Uterine smooth muscle cell (primary cell): ENCODE measurements around the gene FOSL1. TPM values are rescaled to one million over a fixed set of nuclear protein-coding genes. Genes with fewer than 3 reads are reported as not detected.

Experiments
- total RNA-seq: library from RNA; depleted of rRNA; stranded (reverse); fragments of >200 nt; gene quantifications from 2 replicates; pipeline ENCODE4 v1.2.3, GENCODE V29; 2014

Gene FOSL1
- 21.4 and 63.9 TPM in 2 replicates for total RNA-seq

DNA sequence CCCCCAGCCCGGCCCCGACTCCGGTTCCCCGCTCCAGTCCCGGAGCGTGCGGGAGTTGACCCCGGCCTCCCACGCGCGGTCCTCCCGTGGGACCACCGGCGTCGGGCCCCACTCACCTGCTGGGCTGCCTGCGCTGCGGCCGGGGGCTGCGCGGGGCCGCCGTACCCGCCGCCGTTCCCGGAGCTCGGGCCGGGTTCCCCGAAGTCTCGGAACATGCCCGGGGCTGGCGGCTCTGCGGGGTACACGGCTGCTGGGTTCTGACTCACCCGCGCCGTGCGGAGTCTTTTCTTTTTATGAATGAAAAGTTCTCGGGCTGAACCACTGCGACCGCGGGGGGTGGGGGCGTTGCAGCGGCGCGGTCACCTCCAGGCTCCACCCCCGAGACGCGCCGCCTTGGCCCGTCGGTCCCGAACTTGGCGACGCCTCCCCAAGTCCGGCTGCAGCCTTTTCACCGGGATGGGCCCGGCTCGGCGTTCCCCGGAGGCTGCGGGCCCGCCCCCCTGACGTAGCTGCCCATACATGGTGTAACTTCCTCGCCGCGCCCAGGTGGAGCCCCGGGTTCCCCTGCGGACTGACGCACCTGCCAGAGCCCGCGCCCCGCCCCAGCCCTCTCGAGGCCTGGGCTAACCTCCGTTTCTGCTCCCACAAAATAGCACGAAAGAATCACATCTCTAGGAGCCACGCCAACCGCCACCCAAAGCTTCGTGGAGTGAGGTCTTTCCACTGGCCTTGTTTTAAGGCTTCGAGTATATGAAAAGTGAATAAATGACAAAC is at the start of gene FOSL1:
Gene FOSL1, minus strand, starts transcription at position 264 of the 774 bp plus-strand sequence. Its CDS starts 49 bp downstream, at position 215.

DNA sequence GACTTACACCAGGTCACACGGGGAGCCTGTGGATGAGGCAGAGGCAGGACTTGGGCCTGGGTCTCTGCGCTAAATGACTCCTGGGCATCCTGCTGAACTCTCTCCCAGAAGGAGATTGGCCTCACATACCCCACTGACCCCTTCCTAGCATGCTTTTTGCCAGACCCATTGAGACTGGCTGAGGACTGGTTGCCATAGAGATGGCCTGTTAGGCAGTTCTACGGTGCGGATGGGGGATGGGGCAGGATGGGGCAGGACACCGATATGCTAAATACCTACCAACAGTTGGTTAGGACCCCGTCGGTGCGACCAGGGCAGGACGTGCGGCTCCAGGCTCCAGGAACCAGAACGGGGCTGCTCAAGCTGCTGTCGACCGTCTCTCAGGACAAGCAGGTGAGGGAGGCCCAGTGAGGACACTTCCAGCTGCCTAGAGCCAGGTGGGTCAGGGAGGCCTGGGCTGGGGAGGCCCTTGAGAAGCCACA is 45.3 kb upstream of the FOSL1 start, which contains the start of gene TSGA10IP:
Gene TSGA10IP, plus strand, starts transcription at position 51 of the 482 bp plus-strand sequence. Its CDS starts 196 bp downstream, at position 247.

DNA sequence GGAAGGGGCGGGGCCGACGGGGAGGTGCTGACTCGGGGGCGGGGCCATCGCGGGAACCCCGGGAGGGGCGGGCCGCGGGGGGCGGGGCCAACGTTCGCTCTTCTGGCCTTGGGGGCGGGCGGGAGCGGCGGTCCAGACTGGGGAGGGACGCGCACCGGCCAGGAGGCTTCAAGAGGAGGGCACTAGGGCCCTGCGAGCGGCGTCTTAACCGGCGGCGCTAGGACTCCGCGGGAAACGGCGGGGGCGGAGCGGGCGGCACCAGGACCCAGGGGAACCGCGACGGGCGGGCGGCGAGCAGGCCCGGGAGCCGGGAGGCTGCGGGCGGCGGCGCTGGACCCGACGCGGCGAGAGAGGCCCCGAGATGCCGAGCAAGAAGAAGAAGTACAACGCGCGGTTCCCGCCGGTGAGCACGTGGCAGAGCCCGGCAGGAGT is 19.0 kb upstream of the FOSL1 start, which contains the start of gene DRAP1:
Gene DRAP1, plus strand, starts transcription at position 286 of the 432 bp plus-strand sequence. Its CDS starts 76 bp downstream, at position 362.

GRCh38 chr11:65918211-65919140 is 18.3 kb upstream of the FOSL1 start, which contains the start of gene C11orf68:
C11orf68 (minus strand) TSS chr11:65919062; CDS start chr11:65919031, 31 bp downstream.

DNA sequence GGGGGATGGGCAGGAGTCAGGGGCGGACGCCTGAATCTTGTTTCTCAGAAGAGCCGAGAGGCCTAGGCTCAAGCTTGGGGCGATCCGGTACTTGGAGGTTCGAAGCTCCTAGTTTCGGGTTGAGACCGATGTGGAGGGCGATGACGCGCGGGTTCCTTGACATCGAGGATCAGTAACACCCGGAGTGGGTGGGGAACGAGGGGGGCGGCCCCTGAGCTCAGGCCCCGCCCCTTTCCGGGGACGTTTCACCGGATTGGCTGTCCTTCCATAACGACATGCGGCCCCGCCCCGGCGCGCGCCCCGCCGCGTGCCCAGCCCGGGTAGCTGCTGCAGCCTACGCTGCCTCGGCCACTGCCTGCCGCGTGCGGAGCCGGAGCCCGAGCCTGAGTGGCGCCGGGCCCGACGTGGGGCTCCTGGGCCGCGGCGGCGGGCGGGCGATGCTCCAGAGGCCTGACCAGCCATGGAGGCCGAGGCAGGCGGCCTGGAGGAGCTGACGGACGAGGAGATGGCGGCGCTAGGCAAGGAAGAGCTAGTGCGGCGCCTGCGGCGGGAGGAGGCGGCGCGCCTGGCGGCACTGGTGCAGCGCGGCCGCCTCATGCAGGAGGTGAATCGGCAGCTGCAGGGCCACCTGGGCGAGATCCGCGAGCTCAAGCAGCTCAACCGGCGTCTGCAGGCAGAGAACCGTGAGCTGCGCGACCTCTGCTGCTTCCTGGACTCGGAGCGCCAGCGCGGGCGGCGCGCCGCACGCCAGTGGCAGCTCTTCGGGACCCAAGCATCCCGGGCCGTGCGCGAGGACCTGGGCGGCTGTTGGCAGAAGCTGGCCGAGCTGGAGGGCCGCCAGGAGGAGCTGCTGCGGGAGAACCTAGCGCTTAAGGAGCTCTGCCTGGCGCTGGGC is 9.6 kb downstream of the FOSL1 start, which contains the start of gene CCDC85B:
Gene CCDC85B, plus strand, starts transcription at position 350 of the 895 bp plus-strand sequence. Its CDS starts 111 bp downstream, at position 461.

DNA sequence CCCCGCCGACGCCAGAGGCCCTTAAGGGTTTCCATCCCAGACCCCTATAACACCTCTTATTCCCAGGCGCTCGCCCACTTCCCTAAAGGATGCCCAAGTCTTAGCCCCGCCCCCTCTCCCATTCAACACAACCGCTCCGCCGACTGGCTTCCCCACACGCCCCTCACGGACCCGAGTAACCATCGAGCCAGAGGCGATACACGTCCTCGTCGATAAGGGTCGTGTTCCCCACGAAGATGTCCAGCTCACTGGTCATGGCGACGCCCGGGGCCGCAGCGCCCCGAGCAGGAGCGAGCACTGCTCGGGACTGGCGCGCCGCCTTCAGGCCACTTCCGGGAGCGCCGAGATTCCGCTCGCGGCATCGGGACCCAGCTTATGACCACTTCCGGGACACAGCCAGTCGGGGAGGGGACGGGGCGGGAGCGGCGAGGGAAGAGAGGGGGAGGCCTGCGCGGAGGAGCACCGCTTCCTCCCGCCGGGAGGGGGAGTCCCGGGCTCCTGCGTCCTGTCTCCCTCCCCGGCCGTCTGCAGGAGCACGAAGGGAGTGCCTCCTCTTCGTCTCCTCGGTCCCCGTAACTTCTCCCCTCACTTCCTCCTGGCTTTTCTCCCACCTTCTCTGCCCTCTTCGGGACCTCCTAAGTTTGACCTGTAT is 11.9 kb downstream of the FOSL1 start, which contains the start of gene FIBP:
Gene FIBP, minus strand, starts transcription at position 309 of the 652 bp plus-strand sequence. Its CDS starts 53 bp downstream, at position 256.

DNA sequence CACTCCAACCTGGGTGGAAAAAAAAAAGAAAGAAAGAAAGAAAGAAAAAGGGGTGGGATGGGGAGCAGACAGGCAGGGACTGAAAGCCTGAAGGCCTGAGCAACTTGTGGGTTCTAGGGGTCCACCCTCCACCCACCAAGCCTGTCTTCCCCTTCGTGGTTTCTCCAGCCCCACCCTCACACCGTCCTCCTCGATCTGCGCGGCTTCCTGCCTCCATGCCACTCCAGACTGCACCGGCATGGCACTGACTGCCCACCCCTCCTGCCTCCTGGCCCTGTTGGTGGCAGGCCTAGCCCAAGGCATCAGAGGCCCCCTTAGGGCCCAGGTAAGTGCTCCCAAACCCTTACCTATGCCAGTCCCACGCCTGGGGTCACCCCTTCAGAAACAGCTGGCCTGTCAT is 20.6 kb downstream of the FOSL1 start, which contains the start of gene CTSW:
Gene CTSW, plus strand, starts transcription at position 221 of the 400 bp plus-strand sequence. Its CDS starts 18 bp downstream, at position 239.

DNA sequence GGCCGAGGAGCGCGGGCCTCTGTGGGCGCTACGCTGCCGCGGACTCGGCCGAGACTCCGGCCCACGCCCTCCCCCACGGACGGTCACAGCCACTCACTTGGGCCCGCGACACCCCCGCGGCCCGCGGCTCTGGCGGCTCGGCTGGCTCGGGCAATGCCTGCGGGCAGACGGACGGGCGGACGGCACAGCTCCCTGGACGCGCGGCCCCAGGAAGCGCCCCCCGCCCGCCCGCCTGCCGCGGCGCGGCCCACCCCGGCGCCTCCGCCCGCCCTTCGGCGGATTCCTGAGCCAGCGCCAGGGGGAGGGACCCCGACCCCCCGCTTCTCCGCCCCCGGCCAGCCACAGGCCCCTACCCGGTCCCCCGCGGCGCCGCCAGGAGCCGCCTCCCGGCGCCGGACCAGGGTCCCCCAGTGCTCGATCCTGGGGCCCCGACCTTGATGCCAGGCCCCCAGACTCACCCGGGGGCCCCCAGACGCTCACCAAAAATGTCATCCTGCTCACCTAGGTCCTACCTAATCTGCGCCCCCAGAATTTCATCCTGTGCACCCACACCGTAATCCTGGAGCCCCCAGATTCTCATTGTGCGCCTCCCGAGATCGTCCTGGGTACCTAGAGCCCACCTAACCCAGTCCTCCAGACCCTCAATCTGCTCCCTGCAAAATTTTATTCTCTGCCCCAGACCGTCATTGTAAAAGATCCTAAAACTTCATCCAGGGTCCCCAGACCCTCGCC is 27.4 kb downstream of the FOSL1 start, which contains the start of gene EFEMP2:
Gene EFEMP2, minus strand, starts transcription at position 215 of the 732 bp plus-strand sequence. CDS start 446 bp downstream, outside the sequence.

GRCh38 chr11:65860278-65861164 is 39.7 kb downstream of the FOSL1 start, which contains the start of gene MUS81:
MUS81 (plus strand) TSS chr11:65860433; CDS start chr11:65860754, 321 bp downstream.

GRCh38 chr11:65857853-65858680 is 42.1 kb downstream of the FOSL1 start, which contains the start of gene CFL1:
CFL1 (minus strand) TSS chr11:65858180; CDS start chr11:65858099, 81 bp downstream.

Other genes with a start within 250 kb of the FOSL1 start
- gene RELA, start 237.5 kb downstream of the FOSL1 start, total RNA-seq, result 16.0 and 17.9 TPM in 2 replicates
- gene KAT5, start 188.1 kb downstream of the FOSL1 start, total RNA-seq, result 44.0 and 51.5 TPM in 2 replicates
- gene RNASEH2C, start 179.6 kb downstream of the FOSL1 start, total RNA-seq, result 55.6 and 59.7 TPM in 2 replicates
- gene AP5B1, start 119.4 kb downstream of the FOSL1 start, total RNA-seq, result 6.5 and 8.0 TPM in 2 replicates
- gene OVOL1, start 113.3 kb downstream of the FOSL1 start, total RNA-seq, result not detected in 2 replicates
- 0.44 and 0.75 TPM in 2 replicates for gene SNX32, start 66.4 kb downstream of the FOSL1 start, total RNA-seq
- 904 and 1,254 TPM in 2 replicates for gene CFL1, start 42.2 kb downstream of the FOSL1 start, total RNA-seq
- gene MUS81, start 40.0 kb downstream of the FOSL1 start, total RNA-seq, result 61.0 and 61.1 TPM in 2 replicates
- 37.7 and 62.2 TPM in 2 replicates for gene EFEMP2, start 27.6 kb downstream of the FOSL1 start, total RNA-seq
- gene CTSW, start 20.6 kb downstream of the FOSL1 start, total RNA-seq, result 0.12 TPM in 1 of 2 replicates, not detected in the other
- gene FIBP, start 11.9 kb downstream of the FOSL1 start, total RNA-seq, result 185 and 189 TPM in 2 replicates
- gene CCDC85B, start 9.7 kb downstream of the FOSL1 start, total RNA-seq, result 93.9 and 99.7 TPM in 2 replicates
- 28.2 and 37.5 TPM in 2 replicates for gene C11orf68, start 18.7 kb upstream of the FOSL1 start, total RNA-seq
- 313 and 580 TPM in 2 replicates for gene DRAP1, start 19.0 kb upstream of the FOSL1 start, total RNA-seq
- 0.11 and 0.37 TPM in 2 replicates for gene TSGA10IP, start 45.1 kb upstream of the FOSL1 start, total RNA-seq
- gene SART1, start 61.3 kb upstream of the FOSL1 start, total RNA-seq, result 66.6 and 68.2 TPM in 2 replicates
- 31.2 and 42.6 TPM in 2 replicates for gene EIF1AD, start 101.8 kb upstream of the FOSL1 start, total RNA-seq
- 19.3 and 20.2 TPM in 2 replicates for gene BANF1, start 102.1 kb upstream of the FOSL1 start, total RNA-seq
- gene CST6, start 111.6 kb upstream of the FOSL1 start, total RNA-seq, result not detected in 2 replicates
- gene CATSPER1, start 126.1 kb upstream of the FOSL1 start, total RNA-seq, result under 0.01 TPM in 1 of 2 replicates, not detected in the other
- gene GAL3ST3, start 148.8 kb upstream of the FOSL1 start, total RNA-seq, result 0.12 TPM in 1 of 2 replicates, not detected in the other
- 157 and 183 TPM in 2 replicates for gene SF3B2, start 152.0 kb upstream of the FOSL1 start, total RNA-seq
- 25.8 and 34.7 TPM in 2 replicates for gene PACS1, start 169.9 kb upstream of the FOSL1 start, total RNA-seq